22Rv1 (cell line): ENCODE measurements around the gene LMTK2.

Experiments used
- H3K27ac ChIP-seq: fragments of 450-650 bp; 2 replicates; pipeline ENCODE4 v1.5.1; 2017
- ZFX ChIP-seq: fragments of 450-650 bp; IDR thresholded peaks from 2 replicates; pipeline ENCODE4 v1.6.1; 2017; ENCODE audit warnings: antibody characterized with exemption, borderline replicate concordance
- TF ChIP-seq, protein P1 (sequence below): fragments of 450-650 bp; IDR thresholded peaks from 2 replicates; pipeline ENCODE4 v1.5.1; 2017; ENCODE audit warnings: mild to moderate bottlenecking

Gene LMTK2

DNA sequence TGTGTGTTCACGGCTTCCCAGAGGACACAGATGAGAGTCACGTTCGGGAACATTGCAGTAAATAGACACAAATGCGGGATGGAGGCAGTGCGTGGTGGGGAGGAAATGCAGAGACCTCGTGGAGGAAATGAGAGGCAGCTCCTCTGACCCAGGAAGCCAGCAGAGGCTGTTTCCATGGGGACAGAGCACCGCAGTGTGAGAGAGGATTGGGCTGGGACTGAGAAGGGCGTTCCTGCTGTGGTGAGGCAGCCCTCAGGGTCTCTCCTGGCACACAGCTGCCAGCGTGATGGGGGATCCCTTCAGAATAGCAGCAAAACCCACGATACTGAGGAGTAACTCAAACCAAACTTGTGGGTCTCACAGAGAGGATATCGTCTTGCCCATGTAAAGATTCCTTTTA lies 82.9 kb downstream of the LMTK2 start:
- no peak for TF ChIP-seq ZFX
- TF ChIP-seq, protein P1, sequence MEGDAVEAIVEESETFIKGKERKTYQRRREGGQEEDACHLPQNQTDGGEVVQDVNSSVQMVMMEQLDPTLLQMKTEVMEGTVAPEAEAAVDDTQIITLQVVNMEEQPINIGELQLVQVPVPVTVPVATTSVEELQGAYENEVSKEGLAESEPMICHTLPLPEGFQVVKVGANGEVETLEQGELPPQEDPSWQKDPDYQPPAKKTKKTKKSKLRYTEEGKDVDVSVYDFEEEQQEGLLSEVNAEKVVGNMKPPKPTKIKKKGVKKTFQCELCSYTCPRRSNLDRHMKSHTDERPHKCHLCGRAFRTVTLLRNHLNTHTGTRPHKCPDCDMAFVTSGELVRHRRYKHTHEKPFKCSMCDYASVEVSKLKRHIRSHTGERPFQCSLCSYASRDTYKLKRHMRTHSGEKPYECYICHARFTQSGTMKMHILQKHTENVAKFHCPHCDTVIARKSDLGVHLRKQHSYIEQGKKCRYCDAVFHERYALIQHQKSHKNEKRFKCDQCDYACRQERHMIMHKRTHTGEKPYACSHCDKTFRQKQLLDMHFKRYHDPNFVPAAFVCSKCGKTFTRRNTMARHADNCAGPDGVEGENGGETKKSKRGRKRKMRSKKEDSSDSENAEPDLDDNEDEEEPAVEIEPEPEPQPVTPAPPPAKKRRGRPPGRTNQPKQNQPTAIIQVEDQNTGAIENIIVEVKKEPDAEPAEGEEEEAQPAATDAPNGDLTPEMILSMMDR, result no peak
- H3K27ac ChIP-seq, result no peak overlapping the region

DNA sequence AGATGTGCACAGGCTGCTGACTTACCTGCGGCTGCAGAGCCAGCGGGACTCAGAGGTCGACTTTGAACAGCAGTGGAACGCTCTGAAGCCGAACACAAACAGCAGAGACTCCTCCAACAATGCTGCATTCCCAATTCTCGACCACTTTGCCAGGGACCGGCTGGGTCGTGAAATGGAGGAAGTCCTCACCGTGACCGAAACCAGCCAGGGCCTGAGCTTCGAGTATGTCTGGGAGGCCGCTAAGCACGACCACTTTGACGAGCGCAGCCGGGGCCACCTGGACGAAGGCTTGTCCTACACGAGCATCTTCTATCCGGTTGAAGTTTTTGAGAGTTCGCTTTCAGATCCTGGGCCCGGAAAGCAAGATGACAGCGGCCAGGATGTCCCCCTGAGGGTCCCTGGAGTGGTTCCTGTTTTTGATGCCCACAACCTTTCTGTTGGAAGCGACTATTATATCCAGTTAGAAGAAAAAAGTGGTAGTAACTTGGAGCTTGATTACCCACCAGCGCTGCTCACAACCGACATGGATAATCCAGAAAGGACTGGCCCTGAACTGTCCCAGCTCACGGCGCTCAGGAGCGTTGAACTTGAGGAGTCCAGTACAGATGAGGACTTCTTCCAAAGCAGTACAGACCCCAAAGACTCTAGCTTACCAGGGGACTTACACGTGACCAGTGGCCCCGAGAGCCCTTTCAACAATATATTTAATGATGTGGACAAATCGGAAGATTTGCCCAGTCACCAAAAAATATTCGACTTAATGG lies 85.2 kb downstream of the LMTK2 start:
- H3K27ac ChIP-seq, result no peak overlapping the region
- no peak for TF ChIP-seq ZFX
- TF ChIP-seq, protein P1, result no peak

DNA sequence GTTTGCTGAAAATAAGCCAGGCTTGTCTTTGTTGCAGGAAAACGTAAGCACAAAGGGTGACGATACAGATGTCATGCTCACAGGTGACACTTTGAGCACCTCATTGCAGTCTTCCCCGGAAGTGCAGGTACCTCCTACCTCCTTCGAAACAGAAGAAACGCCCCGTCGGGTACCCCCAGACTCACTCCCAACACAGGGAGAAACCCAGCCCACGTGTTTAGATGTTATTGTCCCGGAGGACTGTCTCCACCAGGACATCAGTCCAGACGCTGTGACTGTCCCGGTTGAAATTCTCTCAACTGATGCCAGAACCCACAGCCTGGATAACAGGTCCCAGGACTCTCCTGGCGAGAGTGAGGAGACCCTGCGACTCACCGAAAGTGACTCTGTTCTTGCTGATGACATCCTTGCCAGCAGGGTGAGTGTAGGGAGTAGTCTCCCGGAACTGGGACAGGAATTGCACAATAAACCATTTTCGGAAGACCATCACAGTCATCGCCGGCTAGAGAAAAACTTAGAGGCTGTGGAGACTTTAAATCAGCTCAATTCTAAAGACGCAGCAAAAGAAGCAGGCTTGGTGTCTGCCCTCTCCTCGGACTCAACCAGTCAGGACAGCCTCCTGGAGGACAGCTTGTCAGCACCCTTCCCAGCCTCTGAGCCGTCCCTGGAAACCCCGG lies 86.3 kb downstream of the LMTK2 start:
- TF ChIP-seq ZFX, result no peak
- TF ChIP-seq, protein P1, result no peak
- H3K27ac ChIP-seq, result no peak overlapping the region

DNA sequence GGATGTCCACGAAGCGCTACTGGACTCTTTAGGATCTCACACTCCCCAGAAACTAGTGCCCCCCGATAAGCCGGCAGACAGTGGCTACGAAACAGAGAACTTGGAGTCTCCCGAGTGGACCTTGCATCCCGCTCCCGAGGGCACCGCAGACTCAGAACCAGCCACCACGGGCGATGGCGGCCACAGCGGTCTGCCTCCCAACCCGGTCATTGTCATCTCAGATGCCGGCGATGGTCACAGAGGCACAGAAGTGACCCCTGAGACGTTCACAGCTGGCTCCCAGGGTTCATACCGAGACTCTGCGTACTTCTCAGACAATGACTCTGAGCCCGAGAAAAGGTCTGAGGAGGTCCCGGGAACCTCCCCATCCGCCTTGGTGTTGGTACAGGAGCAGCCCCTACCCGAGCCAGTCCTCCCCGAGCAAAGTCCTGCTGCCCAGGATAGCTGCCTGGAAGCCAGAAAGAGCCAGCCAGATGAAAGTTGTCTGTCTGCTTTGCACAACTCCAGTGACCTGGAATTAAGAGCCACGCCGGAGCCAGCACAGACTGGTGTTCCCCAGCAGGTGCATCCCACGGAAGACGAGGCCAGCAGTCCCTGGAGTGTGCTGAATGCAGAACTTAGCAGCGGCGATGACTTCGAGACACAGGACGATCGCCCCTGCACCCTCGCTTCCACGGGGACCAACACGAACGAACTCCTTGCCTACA lies 87.0 kb downstream of the LMTK2 start:
- TF ChIP-seq ZFX, result no peak
- TF ChIP-seq, protein P1, result no peak
- H3K27ac ChIP-seq, result no peak overlapping the region

DNA sequence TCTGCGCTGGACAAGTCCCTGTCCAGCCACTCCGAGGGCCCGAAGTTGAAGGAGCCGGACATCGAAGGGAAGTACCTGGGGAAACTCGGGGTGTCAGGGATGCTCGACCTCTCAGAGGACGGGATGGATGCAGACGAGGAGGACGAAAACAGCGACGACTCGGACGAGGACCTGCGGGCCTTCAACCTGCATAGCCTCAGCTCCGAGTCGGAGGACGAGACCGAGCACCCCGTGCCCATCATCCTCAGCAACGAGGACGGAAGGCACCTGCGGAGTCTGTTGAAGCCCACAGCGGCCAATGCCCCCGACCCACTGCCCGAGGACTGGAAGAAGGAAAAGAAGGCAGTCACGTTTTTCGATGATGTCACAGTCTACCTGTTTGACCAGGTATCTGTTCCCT lies 87.5 kb downstream of the LMTK2 start:
- H3K27ac ChIP-seq, result no peak overlapping the region
- TF ChIP-seq, protein P1, result no peak
- no peak for TF ChIP-seq ZFX

DNA sequence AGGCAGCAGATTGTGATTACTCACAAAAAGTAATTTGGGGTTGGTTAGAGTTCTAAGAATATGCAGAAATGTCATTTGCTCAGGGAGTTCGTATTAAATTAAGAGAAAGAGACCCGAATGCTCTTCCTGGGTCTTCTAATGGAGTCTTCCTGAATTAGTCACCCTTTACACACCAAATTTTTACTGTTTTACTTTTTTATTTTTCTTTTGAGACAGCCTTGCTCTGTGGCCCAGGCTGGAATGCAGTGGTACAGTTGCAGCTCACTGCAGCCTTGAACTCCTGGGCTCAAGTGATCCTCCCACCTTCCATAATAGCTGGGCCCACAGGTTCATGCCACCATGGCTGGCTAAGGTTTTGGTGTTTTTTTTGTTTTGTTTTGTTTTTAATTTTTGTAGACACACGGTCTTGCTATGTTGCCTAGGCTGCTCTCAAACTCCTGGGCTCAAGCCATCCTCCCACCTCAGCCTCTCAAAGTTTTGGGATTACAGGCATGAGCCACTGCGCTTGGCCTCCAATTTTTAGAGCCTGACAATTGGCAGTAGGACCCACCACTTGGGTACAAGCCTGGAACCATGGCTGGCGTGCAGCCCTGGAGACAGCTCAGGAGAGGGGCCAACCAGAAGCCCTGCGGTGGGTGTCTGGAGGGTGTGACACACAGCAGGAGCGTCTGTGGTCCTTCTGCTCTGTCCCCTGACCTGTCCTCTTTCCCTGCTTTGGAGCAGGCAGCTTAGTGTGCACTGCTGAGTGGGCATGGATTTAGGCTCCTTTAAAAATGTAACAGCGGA lies 88.2 kb downstream of the LMTK2 start:
- H3K27ac ChIP-seq, result no peak overlapping the region
- TF ChIP-seq, protein P1, result no peak
- TF ChIP-seq ZFX, result no peak
